GM21529 (cell line): ENCODE measurements around the gene CHN1.

ENCODE experiments used
- ATAC-seq: cut with Tn5 transposase; IDR thresholded peaks from one replicate; pipeline ENCODE4 v1.9.1; 2021; ENCODE audit not compliant: unreplicated experiment

Gene CHN1

DNA sequence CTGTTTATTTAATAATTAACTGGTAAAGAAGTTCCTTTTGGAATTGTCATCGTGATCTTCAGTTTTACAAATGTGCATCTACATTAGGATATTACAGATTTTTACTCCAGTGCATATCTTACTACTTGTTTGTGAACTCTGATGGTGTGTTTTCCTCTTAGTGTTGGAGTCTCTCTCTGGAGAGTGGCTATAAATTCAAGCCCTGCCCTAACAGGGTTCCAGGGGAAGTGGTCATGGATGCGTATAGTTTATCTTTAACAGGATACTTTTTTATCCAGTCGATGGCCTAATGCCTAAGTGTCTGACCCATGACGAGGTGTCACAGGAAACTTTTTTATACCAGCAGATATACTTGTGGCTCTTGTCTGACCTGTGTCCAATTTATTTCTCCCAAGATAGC, 75.4 kb downstream of the CHN1 start:
- no peak for ATAC-seq

DNA sequence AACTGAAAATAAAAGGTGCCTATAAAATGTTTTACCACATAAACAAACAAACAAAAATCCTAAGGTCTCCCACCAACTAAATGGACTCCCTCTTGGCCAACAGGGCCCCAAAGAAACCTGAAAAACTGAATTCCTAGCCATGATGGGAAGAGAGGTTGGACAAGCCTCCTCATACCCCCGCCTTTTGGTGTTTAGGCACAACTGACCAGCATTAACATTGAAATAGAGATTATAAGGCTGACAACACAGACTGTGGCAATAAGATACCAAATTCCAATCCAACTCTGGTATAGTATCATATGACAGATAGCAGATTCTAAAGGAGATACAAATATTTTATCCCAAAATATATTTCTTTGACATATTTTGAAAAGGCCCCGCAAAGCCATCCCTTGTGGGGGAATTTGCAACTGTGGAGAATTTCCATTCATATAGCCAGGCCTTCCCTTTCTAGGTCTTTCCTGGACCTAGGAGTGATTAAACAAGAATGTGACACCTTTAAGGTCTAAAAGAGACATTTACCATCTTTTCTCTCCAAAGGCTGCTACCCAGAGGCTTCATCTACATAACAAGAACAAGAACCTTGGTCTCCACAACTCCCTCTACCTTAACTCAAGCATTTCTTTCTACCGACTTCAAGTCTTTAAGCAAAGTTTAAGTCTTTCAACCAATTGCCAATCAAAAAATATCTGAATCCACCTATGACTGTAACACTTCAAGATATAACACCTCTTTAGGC, 80.0 kb downstream of the CHN1 start:
- ATAC-seq: no peak

- no peak for ATAC-seq
Observed at GRCh38 chr2:174924061-174924693, 81.0 kb downstream of the CHN1 start.

DNA sequence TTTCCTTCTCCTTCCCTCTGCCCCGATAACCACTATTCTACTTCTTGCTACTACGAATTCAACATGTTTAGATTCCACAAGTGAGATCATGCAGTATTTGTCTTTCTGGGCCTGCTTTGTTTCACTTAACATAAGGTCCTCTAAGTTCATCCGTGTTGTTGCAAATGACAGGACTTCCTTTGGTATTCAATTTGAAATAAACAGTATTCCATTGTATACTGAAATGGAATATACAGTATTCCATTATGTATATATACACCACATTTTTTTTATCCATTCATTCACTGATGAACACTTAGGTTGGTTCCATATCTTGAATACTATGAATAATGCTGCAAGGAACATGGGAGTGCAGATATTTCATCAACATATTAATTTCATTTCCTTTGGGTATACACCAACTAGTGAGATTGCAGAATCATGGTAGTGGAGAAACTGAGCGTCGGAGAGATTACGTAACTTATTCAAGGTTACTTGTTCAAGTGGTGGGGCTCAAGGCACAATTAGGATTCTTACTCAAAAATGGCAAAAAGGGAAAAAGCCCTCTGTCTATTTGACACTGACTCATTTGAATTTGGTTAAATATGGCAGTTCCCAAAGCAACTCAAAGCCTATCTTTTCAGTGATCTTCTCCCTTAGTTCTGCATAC, 85.1 kb downstream of the CHN1 start:
- no peak for ATAC-seq

- ATAC-seq: no peak
Observed at GRCh38 chr2:174918886-174919526, 86.2 kb downstream of the CHN1 start.

DNA sequence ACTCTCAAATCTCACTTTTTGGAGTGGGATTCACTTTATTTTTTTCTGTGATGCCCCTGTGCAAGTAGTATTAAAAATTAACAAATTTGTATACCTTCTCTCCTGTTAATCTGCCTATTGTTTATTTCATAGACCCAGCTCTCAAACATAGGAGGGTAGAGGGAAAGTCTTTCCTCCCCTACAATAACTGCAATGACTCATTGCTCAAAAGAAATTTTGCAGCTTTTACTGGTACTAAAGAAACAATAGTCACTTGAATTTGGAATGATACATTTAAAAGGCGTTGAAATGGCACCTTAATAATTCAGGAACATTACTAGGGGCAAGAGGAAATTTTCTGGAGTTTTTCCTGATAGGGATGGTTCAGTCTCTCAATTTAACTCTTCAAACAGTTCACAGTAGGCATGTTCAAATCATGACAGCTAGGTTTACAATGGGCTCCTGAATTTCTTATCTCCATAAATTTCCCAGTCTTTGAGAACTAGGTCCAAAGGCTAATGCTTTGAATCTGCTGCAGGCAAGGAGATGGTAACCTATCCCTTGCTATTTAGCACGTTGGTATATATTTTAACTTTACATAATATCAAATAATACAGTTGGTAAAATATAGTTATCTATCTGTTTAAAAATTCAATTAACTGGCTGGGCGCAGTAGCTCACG, 88.8 kb downstream of the CHN1 start:
- no peak for ATAC-seq

DNA sequence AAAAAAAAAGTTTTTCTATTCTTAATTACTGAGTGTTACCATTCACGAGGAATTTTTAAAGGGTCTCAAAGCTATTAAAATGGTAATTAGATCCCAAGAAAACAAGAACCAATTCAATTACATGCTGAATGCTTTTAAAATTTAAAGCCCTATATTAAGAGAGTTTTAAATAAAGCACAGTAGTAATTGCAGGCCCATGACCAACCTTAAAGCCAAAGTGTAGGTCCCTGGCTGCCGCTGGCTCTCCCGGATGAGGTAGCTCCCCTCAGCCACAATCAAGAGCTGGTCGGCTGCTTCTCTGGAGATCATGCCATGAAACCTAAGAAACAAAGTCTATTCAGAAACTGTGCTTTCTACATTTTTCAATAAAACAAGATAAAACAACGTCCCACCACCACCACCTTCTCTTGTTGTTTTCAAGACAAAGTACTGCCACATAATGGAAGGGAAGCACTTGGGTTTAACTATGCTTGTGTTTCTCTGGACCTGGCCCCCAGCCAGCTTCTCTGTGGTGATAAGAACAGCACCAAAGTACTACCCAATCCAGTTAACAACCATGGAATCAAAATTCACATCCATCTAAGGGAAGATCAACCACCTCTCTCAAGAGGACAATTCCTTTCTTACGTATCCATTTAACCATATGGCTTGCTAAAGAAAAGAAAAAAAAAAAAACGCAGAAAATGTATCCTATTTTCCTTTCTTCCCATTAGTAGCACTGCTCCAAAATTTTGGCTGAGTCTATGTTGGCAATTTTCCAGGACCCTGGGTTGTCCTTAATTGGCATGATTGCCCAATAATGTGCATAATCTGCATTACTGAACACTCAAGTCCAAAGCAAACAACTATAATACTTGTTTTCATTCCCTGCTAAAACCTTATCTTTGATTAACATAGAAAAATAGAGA, 90.1 kb downstream of the CHN1 start:
- no peak for ATAC-seq

DNA sequence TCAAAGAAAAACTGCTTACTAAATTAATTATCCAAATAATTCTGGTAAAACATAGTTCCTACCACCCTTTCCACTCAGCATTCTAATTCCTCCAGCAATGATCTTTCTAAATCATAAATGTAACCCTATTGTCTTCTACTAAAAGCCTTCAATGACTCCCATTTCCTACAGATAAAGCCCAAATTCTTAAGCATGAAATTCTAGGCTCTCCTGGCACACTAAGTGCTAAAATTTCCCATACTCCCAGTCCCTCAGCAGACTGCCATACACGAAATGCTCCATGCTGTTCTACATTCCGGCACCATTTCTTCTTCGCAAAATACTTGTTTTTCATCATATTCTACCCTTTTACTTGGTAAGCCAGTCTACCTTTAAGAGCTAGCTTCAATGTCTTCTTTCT, 96.9 kb downstream of the CHN1 start:
- no peak for ATAC-seq

DNA sequence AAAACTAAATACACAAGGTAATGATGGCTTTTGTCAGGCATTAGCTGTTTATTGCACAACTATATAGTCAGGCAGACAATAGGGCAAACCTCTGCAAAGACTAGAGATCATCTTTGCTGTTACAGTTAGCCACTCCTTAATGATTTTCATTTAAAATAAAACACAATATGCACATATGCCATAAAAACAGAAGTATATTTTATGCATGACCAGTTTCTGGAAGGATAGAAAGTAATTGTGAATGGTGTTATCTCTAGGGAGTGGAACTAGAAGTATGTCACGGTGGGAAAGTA, 102.0 kb downstream of the CHN1 start:
- no peak for ATAC-seq

DNA sequence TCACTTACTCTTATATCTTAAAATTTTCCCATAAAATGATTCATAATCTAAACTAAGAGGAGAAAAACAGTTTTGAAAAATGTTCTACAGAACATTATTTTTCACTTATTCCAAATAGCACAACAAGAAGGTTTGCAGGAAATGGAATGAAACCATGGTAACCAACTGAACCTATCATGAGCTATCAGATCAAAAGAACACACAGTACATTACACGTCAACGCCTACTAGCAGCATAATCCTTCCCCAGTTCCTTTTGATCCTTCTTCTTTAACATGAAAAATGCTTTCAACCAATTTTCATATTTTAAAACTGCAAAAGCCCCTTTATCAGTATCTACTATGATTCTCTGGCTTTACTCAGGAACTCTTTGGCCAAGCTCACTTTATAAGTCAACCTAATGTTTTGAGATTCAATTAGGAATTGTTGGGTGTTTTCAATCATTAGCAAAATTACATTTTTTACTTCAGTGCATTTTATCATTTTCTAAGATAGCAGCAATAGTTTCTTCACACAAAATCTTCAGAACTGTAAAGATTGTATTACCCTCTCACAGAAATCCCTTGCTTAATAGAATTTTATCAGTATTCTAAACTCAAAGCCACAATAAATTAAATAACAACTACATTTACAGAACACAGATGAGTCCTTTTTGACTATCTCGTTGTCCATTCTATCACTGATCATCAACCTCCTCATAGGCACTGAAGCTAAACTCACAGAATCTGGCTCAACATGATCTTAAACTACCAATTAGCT, 102.5 kb downstream of the CHN1 start:
- ATAC-seq: no peak

DNA sequence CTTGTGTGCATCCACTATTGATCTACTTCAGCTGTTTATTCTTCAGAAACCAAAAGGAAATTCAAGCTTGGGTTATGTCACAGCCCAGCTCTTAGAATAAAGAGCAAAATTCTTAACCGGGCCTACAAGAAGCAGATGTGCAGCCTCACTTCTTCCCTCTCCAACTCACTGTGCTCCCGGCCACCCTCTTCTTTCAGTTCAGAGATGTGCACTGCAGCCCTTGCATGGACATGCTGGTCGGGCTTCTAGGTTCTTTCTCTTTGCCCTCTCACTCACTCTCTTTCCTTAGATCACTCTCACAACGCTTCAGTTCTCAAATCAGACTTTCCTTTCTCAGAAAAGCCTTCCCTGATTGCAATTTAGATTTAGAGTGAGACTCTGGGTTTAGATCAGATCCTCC, 104.1 kb downstream of the CHN1 start:
- ATAC-seq: no peak

DNA sequence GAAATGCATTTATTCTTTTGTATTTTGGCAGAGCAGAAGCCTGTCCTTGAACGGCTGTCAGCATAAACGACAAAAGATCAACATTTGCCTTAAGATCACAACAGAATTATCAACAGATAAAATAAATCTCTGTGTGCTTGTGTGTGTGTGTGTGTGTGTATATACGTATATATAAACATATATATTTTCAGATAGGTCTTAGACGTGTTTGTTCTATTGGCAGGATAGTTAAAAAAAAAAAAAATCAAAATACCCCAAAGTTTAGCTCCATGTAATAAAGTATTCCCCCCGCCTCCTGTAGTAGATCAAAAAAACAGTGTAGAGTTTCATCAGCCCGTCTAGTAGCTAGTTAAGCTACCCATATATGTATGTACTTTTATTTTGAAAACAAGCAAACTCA, 107.9 kb downstream of the CHN1 start:
- ATAC-seq: no peak

DNA sequence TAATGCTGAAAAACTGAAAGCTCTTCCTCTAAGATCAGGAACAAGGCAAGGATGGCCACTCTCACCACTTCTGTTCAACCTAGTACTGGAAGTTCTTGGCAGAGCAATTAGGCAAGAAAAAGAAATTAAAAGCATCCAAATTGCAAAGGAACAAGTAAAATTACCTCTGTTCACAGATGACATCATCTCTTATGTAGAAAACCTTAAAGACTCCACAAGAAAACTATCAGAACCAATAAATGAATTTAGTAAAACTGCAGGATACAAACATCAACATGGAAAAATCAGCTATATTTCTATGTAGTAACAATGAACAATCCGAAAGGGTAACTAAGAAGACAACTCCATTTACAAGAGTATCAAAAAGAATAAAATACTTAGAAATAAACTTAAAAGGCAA, 112.2 kb downstream of the CHN1 start:
- no peak for ATAC-seq

GRCh38 chr2:174892546-174892945, 112.6 kb downstream of the CHN1 start:
- ATAC-seq: no peak

DNA sequence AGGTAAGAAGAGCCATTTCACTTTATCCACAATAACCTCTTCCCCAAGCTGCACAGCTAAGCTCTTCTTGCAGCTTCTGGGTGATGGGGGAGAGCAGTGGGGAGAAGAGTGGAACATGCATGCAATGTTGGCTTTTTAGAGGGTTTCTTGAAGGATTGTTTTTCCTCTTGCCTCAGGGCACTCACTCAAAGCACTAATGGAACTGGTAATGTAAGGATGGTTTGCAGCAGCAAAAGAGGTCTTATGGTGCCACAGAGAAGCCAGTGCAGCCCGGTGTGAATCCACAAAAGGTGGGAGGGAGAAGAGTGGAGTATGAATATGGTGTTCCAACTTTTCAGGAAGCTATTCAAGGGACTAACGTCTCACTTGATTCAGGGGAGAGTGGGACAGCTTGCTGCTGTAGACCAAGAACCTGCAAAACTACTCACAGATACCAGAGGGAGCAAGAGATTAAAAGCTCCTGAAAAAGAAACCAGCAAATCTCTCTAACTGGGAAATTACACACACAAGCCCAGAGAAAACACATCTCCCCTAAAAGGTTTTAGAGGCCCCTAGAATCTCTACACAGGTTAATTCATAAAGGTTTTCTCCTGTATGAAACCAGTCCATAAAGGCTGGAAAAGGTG, 116.4 kb downstream of the CHN1 start:
- ATAC-seq: no peak

DNA sequence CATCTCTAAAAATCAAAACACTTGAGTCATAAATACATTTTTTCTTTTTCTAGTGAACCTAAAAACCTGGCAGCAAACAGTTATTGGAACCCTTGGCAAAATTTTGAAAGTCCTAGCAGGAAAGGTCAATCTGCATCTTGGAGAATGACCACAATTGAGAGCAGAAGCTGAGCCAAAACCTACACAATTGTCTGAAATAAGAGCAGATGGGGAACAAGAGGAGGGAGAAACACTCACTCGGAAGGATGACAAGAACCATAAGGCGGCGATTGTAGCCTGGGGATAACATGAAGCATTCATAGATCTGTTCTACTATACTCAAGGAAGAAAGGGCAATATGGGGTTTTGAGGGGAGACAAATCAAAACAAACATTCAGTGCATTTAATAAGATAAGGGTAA, 117.0 kb downstream of the CHN1 start:
- no peak for ATAC-seq

GRCh38 chr2:174882416-174882815, 122.8 kb downstream of the CHN1 start:
- ATAC-seq: no peak

DNA sequence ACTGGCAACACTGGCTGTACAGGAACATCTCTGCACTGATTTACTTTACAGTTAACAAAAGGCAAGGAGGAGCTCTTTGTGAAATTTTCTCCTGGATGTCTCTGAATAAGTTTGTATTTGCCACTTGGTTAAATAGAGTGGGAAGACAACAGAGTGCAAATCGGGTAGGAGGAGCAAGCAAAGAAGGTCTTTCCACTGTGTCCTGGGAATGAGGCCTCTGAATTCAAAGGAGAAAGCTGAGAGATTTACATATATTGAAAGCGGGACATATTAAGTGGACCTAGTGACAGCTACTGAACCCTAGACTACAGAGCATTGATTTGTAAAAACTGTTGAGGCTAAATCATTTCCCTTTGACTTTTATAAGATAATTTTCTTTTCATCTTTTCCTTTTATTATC, 123.5 kb downstream of the CHN1 start:
- ATAC-seq: no peak

GRCh38 chr2:174878537-174879147, 126.5 kb downstream of the CHN1 start:
- no peak for ATAC-seq
